GM04503 (cell line): Measurements from ENCODE around the gene RSPH3.

ENCODE experiments used
- DNase-seq: peaks from one replicate; pipeline ENCODE4 v3.0.0-alpha.2; 2012; ENCODE audit warnings: low read depth

RSPH3 gene

DNA sequence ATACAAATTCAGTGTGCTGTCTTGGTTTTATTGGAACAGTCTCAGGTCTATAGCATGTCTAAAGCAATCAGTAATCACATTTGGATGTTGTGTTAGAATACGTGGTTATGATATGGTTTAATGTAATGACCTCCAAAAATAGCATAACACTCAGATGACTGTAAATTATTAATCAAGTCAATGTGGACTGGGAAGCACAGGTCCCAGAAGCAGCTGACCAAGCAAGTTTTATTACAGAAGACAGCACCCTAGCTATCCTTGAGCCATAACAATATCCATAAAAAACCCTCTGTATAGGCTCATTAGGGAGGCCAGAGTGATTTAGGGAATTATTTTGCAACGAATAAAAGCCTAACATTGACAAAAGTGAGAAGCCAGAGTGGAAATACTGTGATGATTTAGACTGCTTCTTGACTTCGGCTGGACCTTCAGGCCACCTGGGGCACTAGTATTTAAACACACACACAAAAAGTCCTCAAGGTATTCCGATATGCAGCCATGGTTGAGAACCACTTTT is 66.9 kb downstream of the RSPH3 start:
- no peak for DNase-seq

DNA sequence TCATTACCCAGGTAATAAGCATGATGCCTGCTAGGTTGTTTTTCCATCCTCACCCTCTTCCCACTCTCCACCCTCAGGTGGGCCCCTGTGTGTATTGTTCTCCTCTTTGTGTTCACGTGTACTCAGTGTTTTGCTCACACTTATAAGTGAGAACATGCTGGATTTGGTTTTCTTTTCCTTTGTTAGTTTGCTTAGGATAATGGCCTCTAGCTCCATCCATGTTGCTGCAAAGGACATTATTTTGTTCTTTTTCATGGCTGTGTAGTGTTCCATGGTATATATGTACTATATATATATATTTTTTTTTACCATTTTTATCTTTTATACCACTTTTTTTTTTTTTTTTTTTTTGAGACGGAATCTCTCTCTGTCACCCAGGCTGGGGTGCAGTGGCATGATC is 71.9 kb downstream of the RSPH3 start:
- DNase-seq: no peak

DNA sequence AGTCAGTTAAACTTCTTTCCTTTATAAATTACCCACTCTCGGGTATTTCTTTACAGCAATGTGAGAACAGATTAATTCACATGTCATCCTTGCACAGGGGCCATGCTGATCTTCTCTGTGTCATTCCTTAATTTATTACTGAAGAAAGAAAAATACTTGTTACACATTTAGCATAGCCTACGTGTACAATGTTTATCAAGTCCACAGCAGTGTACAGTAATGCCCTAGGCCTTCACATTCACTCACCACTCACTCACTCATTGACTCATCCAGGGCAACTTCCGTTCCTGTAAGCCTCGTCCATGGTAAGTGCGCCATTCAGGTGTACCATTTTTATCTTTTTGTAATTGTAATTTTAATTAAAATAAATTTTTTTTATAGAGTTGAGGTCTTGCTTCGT is 73.6 kb downstream of the RSPH3 start:
- no peak for DNase-seq

DNA sequence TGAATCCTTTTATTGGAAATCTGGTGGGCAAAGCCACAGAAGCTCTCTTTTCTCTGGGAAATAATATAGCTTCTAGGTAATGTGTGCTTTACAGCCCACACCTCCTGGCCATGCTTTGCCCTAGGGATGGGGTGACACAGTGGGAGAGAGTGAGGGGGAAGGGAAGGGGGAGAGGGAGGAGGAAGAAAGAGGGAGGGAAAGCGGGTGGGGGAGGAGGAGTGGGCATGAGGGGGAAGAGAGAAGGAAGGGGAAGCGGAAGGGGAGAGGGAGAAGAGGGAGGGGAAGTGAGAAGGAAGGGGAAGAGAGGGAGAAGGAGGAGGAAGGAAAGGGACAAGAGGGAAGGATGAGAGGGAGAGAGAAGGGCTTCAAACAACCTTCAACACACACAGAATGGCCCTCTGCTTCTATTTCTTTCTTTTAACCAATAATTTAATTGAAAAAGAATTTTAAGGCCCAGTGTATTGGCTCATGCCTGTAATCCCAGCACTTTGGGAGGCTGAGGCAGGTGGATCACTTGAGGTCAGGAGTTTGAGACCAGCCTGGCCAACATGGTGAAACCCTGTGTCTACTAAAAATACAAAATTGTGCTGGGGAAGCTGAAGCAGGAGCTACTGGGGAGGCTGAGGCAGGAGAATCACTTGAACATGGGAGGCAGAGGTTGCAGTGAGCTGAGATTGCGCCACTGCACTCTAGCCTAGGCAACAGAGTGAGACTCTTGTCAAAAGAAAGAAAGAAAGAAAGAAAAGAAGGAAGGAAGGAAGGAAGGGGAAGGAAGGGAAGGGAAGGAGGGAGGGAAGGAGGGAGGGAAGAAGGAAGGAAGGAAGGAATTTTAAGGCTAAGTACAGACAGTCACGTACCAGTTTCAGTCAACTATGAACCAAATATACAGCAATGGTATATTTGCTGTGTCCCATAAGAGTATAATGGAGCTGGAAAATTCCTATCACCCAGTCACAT is 75.2 kb downstream of the RSPH3 start:
- no peak for DNase-seq

DNA sequence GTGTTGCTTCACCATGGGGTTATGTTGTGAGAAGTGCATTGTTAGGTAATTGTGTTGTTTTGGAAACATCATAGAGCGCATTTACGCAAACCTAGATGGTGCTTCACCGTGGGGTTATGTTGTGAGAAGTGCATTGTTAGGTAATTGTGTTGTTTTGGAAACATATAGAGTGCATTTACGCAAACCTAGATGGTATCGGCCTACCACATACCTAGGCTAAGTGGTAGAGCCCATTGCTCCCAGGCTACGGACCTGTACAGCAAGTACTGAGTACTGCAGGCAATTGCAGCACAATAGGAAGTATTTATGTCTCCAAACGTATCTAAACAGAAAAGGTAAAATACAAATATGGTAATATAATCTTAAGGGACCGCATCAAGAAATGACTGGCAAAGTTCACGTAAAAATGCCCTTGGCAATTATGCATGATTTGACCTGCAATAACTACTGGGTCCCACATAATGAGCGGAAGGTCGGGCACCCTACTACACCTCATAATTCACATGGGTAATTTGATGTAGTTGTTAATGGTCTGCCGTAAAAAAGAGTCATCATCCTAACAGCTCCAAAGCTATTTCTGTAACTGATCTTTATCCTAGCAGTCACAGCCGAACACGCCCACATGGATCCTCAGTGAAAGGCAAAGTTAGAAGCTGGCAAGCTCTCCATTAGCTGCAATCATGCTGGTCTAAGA is 76.0 kb downstream of the RSPH3 start:
- no peak for DNase-seq
